Upper lobe of left lung (tissue), 6 donors: ENCODE results near the gene CENPO. TPM values are rescaled to one million over a fixed set of nuclear protein-coding genes. Genes with fewer than 3 reads are reported as not detected.

Source experiments
- ATAC-seq, 2 donors: fragments of 200-7000 bp; cut with Tn5 transposase; one replicate each; pipeline ENCODE4 v1.9.1; 2022; ENCODE audit warnings: mild to moderate bottlenecking in 2 of 2, moderate library complexity in 2 of 2; ENCODE audit not compliant: low FRiP score in 2 of 2
- DNase-seq, 2 donors: peaks; one replicate each; pipeline ENCODE4 v3.0.0-alpha.2; 2019 to 2020
- H3K27ac ChIP-seq, 4 donors: fragments of 200-600 bp; sonication (generic); one replicate each; pipeline ENCODE4 v1.5.1; 2016 to 2019
- H3K27me3 ChIP-seq, 4 donors: fragments of 200-600 bp; sonication (generic); one replicate each; pipeline ENCODE4 v1.5.1; 2017 to 2019
- H3K36me3 ChIP-seq, 4 donors: fragments of 200-600 bp; sonication (generic); one replicate each; pipeline ENCODE4 v1.5.1; 2016 to 2019
- H3K4me1 ChIP-seq, 4 donors: fragments of 200-600 bp; sonication (generic); one replicate each; pipeline ENCODE4 v1.5.1; 2018 to 2019
- H3K4me3 ChIP-seq, 4 donors: fragments of 200-600 bp; sonication (generic); one replicate each; pipeline ENCODE4 v1.5.1; 2017 to 2019; ENCODE audit warnings: mild to moderate bottlenecking in 2 of 4, moderate library complexity in 1 of 4
- H3K9me3 ChIP-seq, 4 donors: fragments of 200-600 bp; sonication (generic); one replicate each; pipeline ENCODE4 v1.5.1; 2018 to 2019
- EP300 ChIP-seq, 4 donors: sonication (generic); formaldehyde crosslinking; IDR thresholded peaks; one replicate each; pipeline ENCODE4 v1.5.1; 2017; ENCODE audit warnings: antibody characterized with exemption in 4 of 4, control low read depth in 2 of 4
- POLR2A ChIP-seq, 4 donors: fragments of 450-650 bp; IDR thresholded peaks; one replicate each; pipeline ENCODE4 v1.5.1; 2016 to 2017; ENCODE audit warnings: antibody characterized with exemption in 4 of 4, mild to moderate bottlenecking in 2 of 4
- POLR2AphosphoS5 ChIP-seq, 2 donors: sonication (generic); formaldehyde crosslinking; IDR thresholded peaks; one replicate each; pipeline ENCODE4 v1.5.1; 2017; ENCODE audit warnings: antibody characterized with exemption in 2 of 2
- WGBS, 2 donors: methylation state at CpG; one replicate each; pipeline ENCODE4 v1.1.5; 2017 to 2018; 5-methylcytosine and 5-hydroxymethylcytosine counted together
- total RNA-seq, 6 donors: library from RNA; depleted of rRNA in 4 of 6; stranded (reverse); fragments of >200 nt in 4 of 6; gene quantifications; one replicate each; pipeline versions ENCODE4 v1.1.0 to v1.2.1, GENCODE V29; 2016 to 2021
- TF ChIP-seq, protein P1 (sequence below), 6 experiments: fragments of 450-650 bp in 4 of 6; fragments of 200-600 bp in 2 of 6; sonication (generic) in 2 of 6; IDR thresholded peaks; one replicate each; pipeline ENCODE4 v1.5.1; 2016 to 2019; ENCODE audit warnings: antibody characterized with exemption in 6 of 6
- donor health status: DM: no; HTN: no; CAD: no; lungs with moderate emphysema.
- donor health status: DM: no; HTN: yes; CAD: no; lungs with severe emphysema.

CENPO gene
- total RNA-seq, 6 donors from 2014 or later = 4.9 to 8.7 (median 7.2) TPM

DNA sequence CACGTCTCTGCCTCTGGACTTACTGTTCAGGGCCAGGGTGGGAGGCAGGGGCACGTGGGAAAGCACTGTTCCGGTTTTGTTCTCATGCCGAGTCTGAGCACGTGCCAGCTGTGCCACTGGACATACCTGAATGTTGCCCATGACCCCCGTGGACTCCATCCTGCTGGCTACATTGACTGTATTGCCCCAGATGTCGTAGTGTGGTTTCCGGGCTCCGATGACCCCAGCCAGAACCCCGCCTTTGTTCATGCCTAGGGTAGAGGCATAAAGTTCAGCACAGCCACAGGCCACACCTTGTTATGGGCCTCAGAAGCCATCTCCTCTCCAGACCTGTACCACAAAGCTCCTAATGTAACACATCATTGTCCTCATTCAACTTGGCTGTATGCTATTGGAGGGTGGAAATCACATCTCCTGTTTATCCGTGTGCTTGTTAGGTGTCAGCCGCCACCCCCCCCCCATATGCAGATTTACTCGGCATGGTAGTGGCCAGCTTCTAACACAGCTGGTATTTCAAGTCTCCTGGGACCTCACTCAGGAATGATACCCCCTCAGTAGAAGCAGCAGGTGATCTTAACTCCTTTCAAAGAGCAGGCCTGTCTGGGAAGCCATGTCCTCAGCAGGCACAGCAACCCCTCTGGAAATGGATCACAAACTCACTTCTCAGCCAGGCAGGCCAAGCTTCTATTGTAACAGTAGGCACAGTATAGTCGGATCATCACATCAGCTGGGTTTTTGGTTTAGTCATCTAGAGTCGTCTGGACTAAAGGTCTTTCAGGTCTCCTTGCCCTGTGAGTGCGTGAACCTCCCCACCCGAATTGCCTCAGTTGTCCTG is 27.6 kb downstream of the CENPO start:
- no peaks in the 10 kb centered on the region for H3K27me3 ChIP-seq
- DNase-seq = no peak
- WGBS, 2 donors = 94 to 96% methylated on average over 14 to 17 of the region's 17 CpGs
- no peak overlapping the region for H3K4me3 ChIP-seq
- H3K27ac ChIP-seq = no peak overlapping the region
- no peaks in the 10 kb centered on the region for H3K9me3 ChIP-seq
- peaks cover 0 to 4% (median 0%) of the 10 kb centered on the region in 4 donors for H3K4me1 ChIP-seq
- no peak for TF ChIP-seq POLR2AphosphoS5 (IDR thresholded peaks at IDR 0.05)
- TF ChIP-seq, protein P1, sequence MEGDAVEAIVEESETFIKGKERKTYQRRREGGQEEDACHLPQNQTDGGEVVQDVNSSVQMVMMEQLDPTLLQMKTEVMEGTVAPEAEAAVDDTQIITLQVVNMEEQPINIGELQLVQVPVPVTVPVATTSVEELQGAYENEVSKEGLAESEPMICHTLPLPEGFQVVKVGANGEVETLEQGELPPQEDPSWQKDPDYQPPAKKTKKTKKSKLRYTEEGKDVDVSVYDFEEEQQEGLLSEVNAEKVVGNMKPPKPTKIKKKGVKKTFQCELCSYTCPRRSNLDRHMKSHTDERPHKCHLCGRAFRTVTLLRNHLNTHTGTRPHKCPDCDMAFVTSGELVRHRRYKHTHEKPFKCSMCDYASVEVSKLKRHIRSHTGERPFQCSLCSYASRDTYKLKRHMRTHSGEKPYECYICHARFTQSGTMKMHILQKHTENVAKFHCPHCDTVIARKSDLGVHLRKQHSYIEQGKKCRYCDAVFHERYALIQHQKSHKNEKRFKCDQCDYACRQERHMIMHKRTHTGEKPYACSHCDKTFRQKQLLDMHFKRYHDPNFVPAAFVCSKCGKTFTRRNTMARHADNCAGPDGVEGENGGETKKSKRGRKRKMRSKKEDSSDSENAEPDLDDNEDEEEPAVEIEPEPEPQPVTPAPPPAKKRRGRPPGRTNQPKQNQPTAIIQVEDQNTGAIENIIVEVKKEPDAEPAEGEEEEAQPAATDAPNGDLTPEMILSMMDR (IDR thresholded peaks at IDR 0.05) = no peak
- no peak for TF ChIP-seq EP300 (IDR thresholded peaks at IDR 0.05)
- no peak for TF ChIP-seq POLR2A (IDR thresholded peaks at IDR 0.05)
- ATAC-seq = no peak
- peaks cover 0 to 35% (median 30%) of the 10 kb centered on the region in 4 donors for H3K36me3 ChIP-seq

- Histone ChIP-seq H3K27ac (no peak overlapping the region), H3K9me3 (no peaks in the 10 kb centered on the region), H3K27me3 (no peaks in the 10 kb centered on the region), H3K36me3 (peaks cover 0 to 35% (median 28%) of the 10 kb centered on the region in 4 donors), H3K4me3 (no peak overlapping the region), H3K4me1 (peaks cover 0 to 4% (median 0%) of the 10 kb centered on the region in 4 donors)
- no peak for ATAC-seq
- TF ChIP-seq, protein P1 (IDR thresholded peaks at IDR 0.05) = no peak
- TF ChIP-seq POLR2A (IDR thresholded peaks at IDR 0.05) = no peak
- DNase-seq = no peak
- 57 to 91% methylated on average over 2 to 15 of the region's 15 CpGs for WGBS, 2 donors
These were observed 28.2 kb downstream of the CENPO start for GRCh38 chr2:24821433-24821891.

GRCh38 chr2:24822049-24822706 is 29.0 kb downstream of the CENPO start:
- no peaks in the 10 kb centered on the region for H3K27me3 ChIP-seq
- no peak overlapping the region for H3K27ac ChIP-seq
- H3K4me1 ChIP-seq = peaks cover under 1 to 5% (median 3%) of the 10 kb centered on the region in 4 donors
- no peak for ATAC-seq
- H3K4me3 ChIP-seq = no peak overlapping the region
- no peak for TF ChIP-seq EP300 (IDR thresholded peaks at IDR 0.05)
- TF ChIP-seq POLR2A (IDR thresholded peaks at IDR 0.05) = no peak
- TF ChIP-seq, protein P1 (IDR thresholded peaks at IDR 0.05) = no peak
- no peak for TF ChIP-seq POLR2AphosphoS5 (IDR thresholded peaks at IDR 0.05)
- H3K9me3 ChIP-seq = no peaks in the 10 kb centered on the region
- WGBS, 2 donors = 88 to 90% methylated on average over 7 of the region's 7 CpGs
- H3K36me3 ChIP-seq = peaks cover 0 to 35% (median 25%) of the 10 kb centered on the region in 4 donors
- DNase-seq = no peak

DNA sequence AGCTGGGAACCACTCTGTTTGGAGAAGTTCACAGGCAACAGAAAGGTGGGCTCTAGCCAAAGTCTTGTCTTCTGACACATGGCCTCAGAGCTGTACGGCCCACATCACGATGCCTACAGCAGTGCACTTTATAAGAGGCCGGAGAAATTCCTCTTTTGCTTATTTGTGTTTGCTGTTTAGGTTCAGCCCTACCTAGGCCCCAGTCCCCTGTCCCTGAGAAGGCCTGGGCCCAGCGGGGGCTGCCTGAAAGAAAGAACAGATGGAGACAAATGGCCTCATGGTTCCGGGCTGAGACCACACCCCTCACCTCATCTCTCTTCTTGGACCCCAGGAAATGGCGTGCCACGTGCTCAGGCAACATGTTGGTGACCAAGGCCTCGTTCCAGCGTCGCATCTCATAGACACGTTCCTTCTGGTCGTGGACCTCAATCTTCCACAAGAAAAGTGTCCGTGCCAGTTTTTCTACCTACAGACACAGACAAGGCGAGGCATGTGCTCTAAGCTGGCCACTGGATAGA is 30.9 kb downstream of the CENPO start:
- no peak for ATAC-seq
- Histone ChIP-seq H3K27me3 (no peaks in the 10 kb centered on the region), H3K27ac (no peak overlapping the region), H3K36me3 (peaks cover 0 to 30% (median 20%) of the 10 kb centered on the region in 4 donors), H3K4me1 (peaks cover 5 to 12% (median 8%) of the 10 kb centered on the region in 4 donors), H3K9me3 (no peaks in the 10 kb centered on the region), H3K4me3 (no peak overlapping the region)
- no peak for DNase-seq
- TF ChIP-seq POLR2AphosphoS5 (IDR thresholded peaks at IDR 0.05) = no peak
- TF ChIP-seq, protein P1 (IDR thresholded peaks at IDR 0.05) = no peak
- no peak for TF ChIP-seq EP300 (IDR thresholded peaks at IDR 0.05)
- no peak for TF ChIP-seq POLR2A (IDR thresholded peaks at IDR 0.05)
- 94 to 95% methylated on average over 14 of the region's 14 CpGs for WGBS, 2 donors
